Hematopoietic multipotent progenitor cell treated with erythropoietin and hydrocortisone succinate and interleukin-3 and kit ligand, for 8 days (in vitro differentiated cells): ENCODE results near the gene MAFG.
"Not testable (repeated sequence)": the region's sequence is repeated elsewhere in the genome, so short reads cannot be mapped to it uniquely, and the experiment has no call there.

ENCODE experiments used
- DNase-seq: peaks from one replicate; pipeline ENCODE4 v3.0.0-alpha.2; 2015

MAFG gene

DNA sequence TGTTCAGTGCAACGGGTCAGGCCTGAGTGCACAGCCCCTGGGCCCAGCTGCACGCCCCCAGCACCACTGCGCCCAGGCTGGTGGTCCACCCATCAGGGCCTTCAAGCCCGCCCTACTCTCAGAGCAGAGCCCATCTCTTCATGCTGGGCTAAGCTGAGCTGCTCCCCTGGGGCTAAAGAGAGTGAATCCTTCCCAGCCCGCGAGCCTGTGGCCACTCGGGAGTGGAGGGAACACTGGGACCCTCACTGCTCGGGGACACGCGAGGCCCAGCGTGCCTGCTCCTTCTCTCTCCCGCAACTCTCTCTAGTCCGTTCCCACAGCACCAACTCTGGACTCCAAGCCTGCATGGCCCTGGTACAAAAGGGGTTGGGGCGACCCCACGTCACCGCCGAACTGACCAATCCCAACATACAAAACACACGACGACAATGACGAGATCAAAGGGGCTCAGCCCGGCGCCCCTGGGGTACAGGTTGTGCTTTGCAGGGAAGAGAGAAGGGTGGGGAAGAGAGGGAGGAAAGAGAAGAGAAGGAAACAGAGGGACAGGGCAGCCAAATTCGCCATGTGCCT is 5.5 kb downstream of the MAFG start:
- DNase-seq: no peak

DNA sequence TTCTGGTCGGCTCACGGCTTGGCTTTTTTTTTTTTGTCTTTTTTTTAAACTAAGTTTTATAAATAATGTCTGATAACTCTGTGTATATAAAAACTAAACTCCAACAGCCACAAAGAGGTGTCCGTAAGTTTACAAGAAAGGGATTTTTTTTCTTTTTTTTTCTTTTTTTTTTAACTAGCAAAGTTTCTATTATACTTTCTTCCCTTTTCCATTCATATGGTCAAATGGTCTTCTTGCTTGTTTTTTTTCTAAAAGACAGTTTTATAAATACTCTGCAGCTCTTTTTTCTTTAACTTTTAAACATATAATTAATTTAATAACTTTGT is 6.0 kb downstream of the MAFG start:
- no peak for DNase-seq

DNA sequence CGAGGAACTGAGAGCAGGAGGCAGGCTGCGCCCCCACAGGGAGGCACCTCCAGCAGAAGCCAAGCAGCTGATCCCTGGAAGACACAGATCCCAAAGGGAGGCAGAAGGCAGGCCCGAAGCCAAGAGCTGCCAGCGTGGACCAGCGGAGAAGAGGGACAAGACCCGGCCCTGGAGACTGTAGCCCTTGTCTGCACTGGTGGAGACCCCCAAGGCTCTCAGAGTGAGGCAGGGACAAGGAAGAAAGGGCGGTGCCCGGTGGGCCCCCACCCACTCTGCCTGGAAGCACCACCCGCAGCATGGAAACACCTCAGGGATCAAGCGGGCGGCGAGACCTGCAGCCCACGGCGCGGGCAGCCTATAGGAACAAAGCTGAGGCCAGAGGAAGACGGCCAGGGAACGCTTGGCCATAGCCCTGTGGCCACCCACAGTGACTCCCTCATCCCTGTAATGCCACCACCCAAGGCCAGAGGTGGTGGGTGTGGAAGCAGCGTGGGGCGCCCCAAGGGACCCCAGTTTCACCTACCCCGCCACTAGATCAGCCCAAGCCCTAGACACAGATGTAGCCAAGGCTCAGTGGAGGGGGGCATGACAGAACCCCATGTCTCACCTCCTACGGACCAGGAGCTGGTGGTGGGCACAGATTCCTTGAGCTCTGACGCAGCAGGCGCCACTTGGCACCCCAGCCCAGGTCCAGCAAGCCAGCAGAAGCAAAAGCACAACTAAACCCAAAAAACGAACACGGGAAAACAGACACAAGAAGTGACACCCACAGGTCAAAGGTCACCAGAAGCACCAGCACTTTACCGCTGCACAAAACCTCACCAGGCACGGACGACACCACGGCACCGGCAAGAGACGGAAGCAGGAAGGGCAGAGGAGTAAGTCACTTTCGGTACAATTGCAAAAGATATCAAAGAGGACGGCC is 6.7 kb downstream of the MAFG start:
- no peak for DNase-seq

DNA sequence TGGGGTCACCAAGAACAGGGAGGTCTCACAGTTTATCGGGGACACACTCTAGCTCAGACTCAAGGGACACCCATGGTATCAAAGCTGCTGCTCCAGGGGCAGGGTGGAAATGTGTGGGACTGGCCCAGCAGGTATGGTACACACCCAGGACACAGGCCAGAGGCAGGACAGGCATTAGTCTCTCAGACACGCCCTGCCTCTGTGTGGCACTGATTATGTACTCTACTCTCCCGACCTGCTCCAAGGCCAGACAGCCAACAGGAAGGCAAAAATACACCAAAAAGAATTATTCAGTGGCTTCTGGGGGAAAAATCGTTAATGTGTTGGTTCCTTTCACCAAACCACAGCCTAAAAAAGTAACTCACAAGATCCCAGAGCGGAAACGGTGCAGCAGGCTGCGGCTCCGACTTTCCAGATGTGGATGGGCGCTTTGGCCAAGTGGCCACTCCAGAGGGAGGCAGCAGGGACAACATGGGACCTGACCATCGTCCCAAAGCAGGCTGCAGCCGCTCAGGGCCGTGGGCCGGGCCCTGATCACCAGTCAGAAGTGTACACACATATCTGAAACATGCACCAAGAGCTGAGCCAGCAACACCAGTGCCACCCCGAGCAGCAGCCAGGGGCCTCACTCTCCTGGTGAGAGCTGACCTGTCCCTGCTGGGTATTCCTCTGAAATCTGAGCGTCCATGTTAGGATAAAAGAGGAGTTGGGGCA is 8.5 kb downstream of the MAFG start:
- peak; percentile 71 for DNase-seq

DNA sequence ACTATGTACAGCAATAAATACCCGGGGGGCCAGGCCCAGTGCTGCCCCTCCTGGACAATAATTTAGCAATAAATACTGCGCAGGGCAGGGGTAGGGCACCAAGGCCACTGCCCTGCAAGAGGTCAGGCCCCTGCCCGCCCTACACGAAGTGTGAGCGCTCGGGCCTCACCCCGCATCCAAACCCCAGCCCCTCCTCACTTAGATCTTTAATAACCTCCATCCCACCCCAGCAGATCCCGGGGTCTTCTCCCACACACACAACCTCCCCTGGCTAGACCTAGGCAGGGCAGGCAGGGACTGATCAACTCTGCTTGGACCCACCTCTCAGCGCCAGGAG is 9.2 kb downstream of the MAFG start:
- not testable (repeated sequence) for DNase-seq

DNA sequence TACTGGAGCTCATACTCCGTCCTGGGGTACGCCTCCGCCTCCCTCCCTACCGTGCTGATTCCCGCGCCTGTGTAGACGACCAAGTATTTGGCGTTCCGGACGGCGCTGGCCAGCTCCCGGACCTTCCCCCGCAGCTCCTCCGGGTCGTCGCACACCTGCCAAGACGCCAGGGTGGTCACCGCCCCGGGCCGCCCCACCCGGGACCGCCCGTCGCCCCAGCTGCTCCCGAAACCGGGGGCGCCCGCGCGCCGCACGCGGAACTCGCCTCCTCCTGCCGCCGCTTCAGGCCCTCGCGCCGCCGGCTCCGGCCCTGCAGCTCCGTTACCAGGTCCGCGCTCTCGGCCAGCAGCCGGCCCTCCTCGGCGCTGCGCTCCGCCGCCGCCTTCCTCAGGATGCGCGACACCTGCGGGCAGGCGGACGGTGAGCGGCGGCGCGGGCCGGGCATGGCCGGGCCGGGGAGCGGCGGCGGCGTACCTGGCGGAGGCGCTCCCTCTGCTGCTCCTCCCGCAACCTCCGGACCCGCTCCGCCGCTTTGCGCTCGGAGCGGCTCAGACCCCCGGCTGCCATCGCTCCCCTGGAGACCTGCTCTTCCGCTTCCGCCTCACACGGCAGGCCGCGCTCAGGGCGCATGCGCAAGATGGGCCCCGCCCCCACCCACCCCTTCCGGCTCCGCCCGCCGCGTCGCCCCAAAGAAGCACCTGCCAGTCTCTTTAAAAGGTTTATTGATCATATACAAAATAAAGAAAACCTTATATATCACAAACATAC is 9.8 kb downstream of the MAFG start, which contains the start of gene SIRT7:
Gene SIRT7 (minus strand): TSS at position 612 of the 768 bp plus-strand sequence. CDS start 45 bp downstream, at position 567.
- DNase-seq: peak; percentile 82

DNA sequence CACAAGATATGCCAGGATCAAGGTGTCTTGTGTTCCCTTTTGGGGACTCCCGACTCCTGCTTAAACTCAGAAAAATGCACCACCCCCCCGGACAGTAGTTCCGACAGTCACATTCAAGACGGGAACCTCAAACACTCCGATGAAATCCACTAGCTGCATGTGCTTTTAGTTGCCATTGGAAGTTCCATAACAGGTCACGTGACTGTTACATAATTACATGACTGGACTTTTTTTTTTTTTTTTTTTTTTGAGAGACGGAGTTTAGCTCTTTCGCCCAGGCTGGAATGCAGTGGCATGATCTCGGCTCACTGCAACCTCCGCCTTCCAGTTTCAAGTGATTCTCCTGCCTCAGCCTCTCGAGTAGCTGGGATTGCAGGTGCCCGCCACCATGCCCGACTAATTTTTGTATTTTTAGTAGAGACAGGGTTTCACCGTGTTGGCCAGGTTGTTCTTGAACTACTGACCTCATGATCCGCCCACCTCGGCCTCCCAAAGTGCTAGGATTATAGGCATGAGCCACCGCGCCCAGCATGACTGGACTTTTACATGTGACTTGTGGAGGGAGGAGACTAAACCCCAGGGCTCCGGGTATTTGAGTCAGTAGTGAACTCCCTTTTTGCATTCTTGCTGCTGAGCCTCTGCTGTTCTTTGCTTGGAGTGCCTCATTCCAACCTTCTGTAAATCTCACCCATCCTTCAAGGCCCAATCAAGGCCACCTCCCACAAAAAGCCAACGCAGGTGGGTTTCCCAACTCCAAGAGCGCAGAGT is 11.1 kb downstream of the MAFG start:
- peak; percentile 71 for DNase-seq

DNA sequence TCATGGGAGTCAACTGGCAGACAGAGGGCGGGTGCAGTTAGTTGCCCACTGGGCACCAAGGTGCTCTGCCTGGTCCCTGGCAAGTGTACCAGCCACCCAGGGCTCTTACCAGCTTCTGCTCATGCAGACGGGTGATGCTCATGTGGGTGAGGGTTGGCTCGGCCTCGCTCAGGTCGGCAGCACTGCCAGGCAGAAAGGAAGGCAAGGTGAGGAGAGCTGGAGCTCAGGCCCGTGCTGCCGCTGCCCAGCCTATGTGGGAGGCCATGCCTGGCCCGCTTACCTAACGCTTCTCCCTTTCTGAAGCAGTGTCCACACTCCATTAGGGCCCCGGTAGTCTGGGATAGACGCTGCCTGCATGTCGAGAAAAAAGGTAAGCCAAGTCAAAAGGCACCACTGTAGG is 12.2 kb downstream of the MAFG start:
- no peak for DNase-seq

DNA sequence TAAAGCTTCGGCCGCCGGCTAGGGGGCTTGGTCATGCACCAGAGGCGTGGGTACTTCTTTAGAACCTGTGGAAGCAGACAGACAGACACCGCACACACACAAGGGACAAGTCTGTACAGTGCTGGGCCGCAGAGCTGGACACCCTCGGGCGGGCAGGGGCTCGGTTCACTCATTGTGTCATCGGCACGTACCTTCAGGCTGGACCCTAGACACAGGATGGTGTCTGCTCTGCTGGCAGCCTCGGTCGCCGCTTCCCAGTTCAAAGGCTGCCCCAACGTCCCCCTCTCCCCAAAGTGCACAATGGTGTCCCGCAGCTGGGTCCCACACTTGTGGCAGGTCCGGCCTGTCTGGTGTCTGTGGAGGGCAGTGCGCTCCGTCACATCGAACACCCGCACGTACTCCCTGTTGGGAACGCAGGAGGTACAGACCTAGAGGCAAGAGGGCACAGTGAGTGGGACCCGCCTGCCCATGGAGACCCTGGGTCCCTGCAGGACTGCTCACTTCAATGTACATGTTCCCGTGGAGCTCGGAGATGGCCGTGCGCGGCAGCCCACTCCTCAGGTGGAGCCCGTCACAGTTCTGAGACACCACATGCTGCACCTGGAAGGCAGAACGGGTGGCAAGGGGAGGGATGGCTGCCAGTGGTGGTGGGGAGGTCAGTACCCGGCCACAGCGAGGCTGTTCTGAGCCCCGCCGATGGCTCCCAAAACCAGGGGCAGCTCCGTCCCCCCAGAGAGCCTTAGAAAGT is 13.3 kb downstream of the MAFG start:
- no peak for DNase-seq

DNA sequence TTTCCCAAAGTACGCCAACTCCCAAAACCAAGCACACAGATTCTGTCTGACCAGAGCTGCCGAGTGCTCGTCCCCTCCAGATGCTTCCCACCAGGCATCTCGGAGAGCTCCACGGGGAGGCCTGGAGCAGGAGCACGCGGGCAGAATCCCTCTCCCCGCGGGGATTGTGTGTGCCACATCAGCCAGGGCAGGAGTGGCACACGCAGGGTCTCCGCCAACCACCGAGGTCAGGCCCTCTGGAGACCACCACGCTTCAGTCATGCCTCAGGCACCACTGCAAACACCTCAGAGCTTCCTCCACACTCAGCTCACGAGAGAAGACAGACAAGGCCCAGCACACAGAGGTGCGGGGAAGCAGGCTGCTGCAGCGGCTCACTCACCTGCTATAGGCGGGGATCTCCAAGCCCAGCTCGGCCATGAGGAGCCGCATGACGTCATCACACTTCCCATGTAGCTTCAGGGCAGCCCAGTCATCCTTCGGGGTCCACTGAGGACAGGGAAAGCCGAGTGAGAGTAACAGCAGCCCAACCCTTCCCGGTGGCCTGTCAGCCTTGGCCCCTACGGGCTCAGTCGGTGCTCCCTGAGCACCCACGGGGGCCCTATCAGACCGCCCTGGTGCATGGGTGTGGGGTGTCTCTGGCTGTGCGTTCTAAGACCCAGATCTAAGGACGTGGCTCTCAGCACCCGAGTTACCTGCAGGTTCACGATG is 14.0 kb downstream of the MAFG start:
- no peak for DNase-seq

DNA sequence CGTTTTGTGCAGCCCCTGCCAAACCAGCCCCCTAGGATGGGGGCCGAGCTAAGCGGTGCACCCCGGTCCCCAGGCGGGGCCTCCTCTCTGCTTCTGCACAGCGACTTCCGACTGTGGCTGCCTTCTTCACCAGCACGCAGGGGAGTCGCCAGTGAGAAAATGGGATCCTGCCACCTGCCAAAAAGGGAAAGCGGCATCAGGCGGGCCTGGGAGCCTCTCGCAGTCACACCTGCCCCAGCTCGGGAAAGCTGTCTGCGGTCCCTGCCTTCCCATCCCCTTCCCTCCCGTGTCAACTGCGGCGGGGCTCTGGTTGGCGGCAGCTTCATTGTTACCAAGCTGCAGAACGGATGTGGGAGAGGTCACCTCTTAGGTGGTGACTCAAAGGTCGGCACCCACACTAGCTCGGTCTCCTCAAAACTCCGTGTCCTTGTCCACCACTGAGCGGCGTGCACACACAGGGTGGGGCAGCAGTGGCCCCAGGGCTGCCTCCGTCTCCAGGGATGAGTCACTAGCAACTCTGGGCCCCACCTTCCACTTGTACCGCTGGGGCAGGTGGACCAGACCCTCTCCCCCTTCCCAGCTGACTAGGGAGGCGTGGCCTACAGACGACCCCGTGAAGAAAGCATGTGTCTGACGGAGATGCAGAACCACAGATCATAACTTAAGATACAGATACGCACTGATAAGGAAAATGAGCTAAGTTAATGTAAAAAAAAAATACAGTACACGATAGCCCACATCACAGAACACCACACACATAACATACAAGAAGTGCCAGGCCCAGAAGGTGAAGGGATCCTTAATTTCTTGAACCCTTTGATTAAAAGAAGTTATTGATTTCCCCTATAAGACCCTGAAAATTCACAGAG is 14.9 kb downstream of the MAFG start:
- peak; percentile 29 for DNase-seq

DNA sequence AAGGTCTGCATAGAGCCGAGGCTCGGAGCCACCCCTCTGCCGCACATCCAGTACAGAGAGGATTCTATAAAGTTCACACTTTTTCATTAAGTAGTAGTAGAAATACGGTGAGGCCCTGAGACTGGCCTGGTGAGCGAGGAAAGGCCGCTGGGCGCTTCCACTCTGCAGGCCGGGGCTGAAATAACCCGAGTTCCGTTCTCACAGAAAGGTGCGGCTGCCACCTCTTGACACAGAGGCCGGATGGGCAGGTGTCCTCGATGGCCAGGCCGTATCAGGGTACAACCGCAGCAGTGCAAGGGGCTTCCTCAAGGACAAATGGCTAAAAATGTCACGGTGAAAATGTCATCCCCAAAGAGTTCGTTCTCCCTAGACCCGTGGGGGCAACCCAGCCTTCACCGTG is 15.6 kb downstream of the MAFG start:
- DNase-seq: no peak

DNA sequence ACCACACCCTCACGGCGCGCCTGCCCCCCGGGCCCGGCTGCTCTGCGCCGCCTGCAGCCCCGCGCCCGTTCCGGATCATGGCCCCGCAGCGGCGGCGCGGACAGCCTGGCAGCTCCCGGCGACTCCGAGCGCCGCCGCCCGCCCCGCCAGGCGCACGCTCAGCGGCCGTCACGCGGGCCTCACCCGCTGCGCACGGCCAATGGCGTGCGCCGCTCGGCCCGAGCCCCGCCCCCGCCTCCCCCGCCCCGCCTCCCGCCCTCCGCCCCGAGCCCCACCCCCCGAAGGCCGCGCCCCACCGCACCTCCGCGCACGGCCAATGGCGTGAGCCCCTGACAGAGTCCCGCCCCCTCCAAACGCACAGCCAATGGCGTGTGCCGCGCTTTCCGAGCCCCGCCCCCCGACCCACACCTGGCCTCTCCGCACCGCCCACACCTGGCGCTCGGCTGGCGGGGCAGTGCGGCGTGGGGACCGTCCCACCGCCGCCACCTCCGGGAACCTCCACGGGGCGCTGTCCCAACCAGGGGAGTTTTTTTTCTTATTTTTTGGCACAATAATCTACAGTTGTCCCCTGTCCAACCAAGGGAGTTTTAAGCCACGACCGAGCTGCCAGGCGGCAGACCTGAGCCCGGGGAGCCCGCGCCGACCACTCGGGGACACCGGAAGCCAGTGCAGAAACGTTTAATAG is 16.1 kb downstream of the MAFG start, which contains the start of gene PCYT2:
Gene PCYT2 (minus strand): TSS at position 123 of the 685 bp plus-strand sequence. CDS start 44 bp downstream, at position 79.
- DNase-seq: peak; percentile 84

DNA sequence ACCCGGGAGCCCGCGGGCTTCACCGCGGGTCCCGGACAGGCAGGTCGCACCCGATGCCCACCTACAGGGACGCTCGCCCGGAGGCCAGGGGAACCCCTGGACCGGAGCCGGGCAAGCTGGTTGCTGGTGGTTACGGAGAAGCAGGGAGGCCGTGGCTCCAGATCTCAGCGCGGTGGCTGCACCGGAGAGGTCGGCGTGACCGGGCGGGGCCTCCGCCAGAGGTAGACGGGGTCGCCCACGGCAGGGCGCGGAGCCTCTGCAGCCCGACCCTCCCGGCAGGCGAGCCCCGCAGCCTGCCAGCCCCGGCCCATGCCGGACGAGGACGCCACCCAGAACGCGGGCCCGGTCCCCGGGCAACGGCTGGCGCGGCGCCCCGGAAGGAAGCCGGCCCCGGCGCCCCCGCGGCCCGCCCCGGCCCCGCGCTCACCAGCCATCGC is 16.7 kb downstream of the MAFG start:
- DNase-seq: no peak

DNA sequence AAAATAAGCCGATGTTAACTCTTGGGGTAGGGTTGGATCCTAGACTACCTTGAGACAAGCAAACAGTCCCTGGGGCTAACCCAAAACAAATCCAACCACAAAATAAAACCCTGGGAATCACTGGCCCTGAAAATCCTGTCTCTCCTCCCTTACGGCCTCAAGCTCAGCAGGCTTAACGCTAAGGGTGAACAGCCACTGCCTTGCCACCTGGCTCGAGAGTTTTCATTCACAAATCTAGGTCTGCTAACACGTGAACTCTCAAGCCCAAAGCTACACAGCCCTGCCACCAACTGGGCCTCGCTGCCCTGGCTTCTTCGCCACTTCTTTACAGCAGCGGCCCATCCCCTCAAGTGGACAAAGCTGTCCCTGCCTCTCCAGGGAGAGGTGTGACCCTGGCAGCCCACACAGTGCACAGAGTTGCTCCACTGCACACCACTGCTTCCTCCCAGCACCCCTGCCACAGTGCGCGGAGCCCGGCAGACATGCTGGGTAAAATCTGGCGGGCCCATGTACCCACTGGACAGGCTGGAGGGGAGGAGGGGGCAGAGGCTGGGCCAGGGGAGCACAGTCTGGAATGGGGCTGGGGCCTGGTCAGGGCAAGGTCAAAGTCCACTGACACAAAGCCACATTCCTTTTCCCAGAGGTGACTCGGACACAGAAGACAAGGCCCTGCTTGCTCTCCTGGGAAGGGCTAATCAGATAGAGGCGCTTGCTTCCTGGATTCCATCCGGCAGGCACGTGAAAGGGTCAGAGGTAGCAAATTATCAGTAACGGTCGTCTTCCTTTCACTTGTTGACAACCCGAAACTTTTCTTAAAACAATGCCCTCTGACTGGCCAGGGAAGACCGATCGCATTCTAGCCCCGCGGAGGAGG is 17.3 kb downstream of the MAFG start:
- peak; percentile 42 for DNase-seq

DNA sequence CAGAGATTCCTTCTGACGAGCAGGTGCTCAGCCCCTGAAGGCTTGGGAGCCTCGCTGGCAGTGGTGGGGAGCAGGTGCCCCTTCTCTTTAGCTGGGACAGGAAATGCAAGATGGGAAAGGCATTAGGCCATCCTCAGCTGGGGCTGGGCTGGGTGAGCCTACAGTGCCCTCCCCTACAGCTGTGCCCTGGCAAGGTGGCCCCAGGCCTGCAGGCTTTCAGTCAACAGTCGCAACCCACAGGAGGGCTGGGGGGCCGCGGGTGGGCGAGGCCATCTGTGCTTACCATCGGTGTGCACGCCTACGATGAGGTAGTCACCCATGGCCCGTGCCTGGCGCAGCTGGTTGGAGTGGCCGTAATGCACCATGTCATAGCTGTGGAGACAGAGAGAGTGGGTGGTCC is 18.3 kb downstream of the MAFG start:
- no peak for DNase-seq

DNA sequence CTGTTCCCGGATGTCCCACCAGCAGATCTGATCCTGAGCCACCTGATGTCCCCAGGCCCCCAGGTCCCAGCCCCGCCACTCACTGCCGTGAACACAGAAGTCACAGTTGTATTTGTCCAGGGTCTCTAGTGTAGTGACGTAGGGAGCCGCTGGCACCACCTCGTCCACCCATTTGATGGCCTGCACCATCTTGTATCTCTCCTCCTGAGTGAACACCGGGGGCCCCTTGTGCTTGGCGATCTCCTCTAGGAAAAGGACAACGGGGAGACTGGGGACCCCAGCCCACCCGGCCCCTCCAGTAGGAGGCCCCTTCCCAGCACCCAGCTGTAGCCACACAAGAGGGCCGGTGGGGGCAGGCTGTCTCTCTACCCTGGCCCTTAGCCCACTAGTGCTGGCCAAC is 18.7 kb downstream of the MAFG start:
- no peak for DNase-seq
